K562 treated with DMSO at 1 percent for 24 hours (cell line): ENCODE measurements around the gene WNT16. TPM values are rescaled to one million over a fixed set of nuclear protein-coding genes. Genes with fewer than 3 reads are reported as not detected.

Experiments used
- total RNA-seq: library from RNA; unstranded; fragments of 300-600 nt; gene quantifications from 2 replicates; pipeline ENCODE4 v1.2.3, GENCODE V29; 2022; ENCODE audit warnings: low read depth; ENCODE audit not compliant: insufficient read depth

WNT16 gene, protein sequence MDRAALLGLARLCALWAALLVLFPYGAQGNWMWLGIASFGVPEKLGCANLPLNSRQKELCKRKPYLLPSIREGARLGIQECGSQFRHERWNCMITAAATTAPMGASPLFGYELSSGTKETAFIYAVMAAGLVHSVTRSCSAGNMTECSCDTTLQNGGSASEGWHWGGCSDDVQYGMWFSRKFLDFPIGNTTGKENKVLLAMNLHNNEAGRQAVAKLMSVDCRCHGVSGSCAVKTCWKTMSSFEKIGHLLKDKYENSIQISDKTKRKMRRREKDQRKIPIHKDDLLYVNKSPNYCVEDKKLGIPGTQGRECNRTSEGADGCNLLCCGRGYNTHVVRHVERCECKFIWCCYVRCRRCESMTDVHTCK
- total RNA-seq, result not detected in 2 replicates

DNA sequence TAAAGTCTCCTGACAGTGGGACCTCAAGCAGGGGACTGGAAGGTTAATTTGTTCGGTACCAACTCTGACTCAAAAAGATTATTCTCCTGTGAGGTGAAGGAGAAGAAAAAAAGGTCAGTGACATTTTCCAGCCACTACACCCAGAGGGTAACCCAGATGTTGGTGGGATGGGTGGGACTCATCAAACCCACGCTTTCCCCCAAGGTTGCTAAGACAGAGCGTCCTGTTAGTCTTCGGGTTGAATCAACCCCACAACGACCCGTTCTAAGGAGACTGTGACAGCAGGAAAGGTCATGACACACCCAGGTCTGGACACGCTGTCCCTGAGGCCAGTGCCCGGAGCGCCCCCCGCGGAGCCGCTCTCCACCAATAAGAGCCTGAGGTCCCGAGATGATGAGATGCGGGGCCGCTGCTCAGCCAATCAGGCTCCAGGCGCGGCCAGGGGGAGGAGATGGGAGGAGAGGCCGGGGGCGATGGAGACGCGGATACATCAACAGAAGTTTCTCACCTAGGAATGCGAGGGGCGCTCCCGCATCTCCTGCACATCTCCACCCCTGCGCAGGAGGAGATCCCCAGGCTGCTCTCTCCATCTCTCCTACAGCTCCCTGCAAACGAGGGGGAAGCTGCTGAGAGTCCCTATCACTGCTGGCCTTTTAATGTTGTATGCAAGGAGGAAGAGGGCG lies at the start of gene WNT16:
Gene WNT16 (plus strand): TSS at position 493 of the 683 bp plus-strand sequence. CDS start 293 bp downstream, outside the sequence.

Other genes starting within 250 kb of the WNT16 start
- 19.6 and 24.2 TPM in 2 replicates for gene FAM3C, start 67.3 kb downstream of the WNT16 start, total RNA-seq